ENCODE measurements around the gene SLC35F3.
"Not testable (repeated sequence)": the region's sequence is repeated elsewhere in the genome, so short reads cannot be mapped to it uniquely, and the experiment has no call there.

Gene SLC35F3

DNA sequence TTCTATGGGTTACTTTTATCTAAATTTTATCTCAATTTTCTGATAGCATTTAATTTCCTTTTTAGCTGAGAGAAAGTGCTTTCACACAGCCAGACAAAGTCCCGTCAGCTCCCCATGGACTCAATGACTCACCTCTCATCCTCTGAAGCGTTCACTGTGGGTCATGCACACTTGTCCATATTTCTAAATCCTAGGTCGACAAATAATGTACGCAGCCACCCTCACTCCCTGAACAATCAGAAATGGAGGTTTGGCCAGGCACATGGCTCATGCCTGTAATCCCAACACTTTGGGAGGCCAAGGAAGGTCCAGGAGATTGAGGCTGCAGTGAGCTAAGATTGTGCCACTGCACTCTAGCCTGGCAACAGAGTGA is 426.4 kb downstream of the SLC35F3 start:
- no peak for DNase-seq

DNA sequence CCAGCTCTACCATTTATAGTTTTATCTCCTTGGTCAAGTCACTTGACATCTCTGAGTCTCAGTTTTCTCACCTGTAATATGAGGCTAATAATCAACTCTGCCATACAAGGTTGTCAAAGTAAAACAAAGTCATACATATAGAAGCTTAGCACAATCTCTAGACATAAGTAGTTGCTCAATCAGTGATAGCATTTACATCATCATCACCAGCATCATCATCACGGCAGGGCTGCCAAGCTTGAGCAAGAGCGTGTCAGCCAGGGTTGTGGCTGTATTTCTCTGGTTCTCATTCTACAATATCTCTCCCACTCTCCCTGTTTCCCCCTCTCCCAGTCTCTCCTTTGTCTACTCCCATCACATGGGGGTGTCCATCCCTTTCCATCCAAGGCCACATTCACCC is 427.0 kb downstream of the SLC35F3 start:
- no peak for DNase-seq

DNA sequence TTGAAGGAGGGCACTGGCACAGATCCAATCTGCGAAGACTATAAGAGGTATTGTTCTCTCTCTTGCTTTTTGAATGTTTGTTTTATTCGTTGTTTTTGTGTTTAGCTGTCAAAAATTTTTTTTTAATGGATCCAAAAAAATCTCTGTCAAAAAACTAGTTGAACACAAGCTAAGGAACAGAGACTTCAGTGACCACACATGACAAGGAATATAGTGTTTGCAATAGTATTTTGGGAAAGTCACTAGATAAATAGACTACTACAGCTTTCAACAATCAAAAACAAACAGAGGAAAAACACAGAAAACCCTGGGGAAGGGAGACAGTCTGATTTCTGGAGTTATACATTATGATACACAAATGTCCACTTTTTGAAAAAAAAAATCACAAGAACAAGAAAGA is 431.9 kb downstream of the SLC35F3 start:
- DNase-seq: no peak

DNA sequence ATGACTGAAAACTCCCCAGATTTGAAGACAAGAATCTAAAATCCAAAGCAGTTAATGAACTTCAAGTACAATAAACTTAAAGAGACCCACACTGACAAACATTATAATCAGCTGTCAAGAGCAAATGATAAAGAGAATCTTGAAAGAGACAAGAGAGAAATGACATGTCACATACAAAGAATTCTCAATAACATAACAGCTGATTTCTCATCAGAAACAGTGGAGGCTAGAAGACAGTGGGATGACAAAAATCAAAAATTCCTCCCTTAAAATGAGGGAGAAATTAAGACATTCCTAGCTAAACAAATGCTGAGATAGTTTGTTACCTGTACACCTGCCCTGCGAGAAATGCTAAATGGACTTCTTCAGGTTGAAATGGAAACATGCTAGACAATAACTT is 432.8 kb downstream of the SLC35F3 start:
- no peak for DNase-seq

DNA sequence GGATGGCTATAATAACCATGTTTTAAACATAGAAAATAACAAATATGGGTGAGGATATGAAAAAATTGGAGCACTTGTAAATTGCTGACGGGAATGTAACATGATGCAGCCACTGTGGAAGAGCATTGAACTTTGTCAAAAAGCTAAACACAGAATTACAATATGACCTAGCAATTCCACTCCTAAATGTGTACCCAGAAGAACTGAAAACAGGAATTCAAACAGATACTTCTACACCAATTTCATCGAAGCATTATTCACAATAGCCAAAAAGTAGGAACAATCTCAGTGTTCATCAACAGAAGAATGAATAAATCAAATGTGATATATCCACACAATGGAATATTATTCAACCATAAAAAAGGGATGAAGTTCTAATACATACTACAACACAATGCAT is 436.1 kb downstream of the SLC35F3 start:
- no peak for DNase-seq

DNA sequence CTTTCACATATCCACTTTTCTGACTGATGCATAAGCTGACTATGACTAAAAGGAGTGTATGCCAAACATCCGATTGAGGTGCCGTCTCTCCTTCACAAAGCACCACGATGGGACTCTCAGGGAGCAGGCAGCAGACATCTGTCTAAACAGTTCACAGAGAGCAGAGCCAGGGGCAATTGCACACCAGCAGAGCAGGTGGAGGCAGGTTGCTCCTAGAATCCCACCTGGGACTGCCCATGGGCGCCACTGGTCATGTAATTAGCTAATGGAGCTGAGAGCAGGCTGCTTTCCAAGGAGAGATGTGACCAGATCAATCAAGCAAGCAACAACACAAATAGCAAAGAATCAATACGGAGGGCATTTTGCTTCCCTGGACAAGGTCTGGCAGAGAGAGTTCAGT is 438.3 kb downstream of the SLC35F3 start:
- DNase-seq: no peak

DNA sequence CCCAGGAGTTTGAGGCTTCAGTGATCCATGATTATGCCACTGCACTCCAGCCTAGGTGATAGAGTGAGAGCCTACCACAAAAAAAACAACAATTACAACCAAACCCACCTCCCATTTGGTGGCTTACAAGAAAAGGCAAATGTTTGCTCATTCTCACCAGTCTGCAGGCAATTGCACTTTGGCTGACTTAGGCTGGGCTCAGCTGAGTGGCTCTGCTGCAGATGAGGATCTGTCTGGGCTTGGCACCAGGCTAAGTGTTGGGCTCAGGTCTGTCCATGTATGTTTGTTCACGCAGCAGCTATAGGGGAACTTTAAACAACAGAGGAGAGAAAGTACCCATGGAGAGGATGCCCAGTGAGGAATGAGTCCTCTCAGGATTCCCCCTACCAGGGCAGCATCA is 440.8 kb downstream of the SLC35F3 start:
- DNase-seq: no peak

DNA sequence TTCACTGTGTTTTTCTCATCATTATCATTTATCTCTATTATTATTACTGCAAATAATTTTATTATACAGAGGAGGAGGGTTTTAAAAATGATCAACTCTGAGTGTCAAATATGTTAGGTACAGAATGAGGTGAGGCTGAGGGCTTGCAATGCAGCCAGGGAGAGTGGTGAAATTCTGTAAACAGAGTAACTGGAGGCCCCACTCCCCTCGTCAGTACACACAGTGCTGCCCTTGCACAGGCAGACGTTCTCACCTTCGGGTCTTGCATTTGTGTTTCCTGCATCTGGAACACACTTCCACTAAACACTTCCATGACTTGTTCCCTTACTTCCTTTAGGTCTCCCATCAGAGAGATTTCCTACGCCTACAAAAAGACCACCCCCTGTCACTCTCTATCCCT is 444.5 kb downstream of the SLC35F3 start:
- DNase-seq: no peak

DNA sequence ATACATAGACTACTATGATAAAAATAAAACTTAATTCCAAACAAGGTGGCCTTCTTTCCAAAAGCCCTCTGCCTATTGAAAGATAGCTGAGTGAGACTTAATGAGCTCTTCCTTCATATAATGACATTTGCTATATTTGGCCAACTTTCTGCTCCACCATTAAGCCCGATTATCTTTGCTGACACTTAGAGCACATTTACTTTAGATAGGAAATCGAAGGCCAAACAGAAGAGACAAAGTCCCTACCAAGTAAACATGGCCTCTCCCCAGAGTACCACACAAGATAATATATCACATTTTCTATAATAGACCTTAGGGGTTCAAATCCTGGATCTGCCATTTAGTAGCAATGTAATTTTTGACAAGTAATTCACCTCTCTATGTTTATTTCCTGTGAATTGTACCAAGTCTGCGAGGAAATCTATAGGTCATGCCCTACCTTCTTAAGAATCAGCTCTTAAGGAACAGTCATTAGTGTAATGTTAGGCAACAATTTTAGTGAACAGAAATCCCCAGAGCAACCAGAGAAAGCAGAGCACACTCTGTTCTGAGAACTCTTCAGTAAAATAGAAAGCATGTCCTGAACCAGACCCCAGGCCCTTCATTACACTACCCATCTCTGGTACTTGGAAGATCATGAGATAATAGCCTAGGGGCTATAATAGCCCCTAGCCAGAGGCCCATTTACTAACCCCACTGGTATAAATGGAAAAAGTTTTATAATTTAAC is 451.5 kb downstream of the SLC35F3 start:
- DNase-seq: no peak

DNA sequence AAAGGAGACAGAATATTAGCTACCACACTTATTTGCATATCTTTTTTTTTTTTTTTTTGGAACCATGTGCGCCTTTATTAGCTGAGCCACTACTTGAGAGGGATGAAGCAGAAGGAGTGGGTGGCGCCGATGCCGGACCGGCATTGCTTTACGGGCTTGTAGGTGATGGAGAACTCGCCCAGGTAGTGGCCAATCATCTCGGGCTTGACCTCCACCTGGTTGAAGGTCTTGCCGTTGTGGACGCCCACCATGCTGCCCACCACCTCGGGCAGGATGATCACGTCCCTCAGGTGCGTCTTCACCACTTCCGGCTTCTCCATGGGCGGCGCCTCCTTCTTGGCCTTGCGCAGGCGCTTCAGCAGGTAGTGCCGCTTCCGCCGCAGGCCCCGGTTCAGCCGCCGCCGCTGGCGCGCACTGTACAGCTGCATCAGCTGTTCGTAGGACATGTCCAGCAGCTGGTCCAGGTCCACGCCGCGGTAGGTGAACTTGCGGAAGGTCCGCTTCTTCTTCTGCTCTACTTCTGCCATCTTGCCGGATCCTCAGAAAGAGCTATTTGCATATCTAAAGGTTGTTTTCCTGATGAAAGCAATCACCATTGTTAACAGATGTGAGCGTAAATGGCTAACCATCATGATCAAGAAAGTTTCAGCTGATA is 452.3 kb downstream of the SLC35F3 start:
- DNase-seq: not testable (repeated sequence)

DNA sequence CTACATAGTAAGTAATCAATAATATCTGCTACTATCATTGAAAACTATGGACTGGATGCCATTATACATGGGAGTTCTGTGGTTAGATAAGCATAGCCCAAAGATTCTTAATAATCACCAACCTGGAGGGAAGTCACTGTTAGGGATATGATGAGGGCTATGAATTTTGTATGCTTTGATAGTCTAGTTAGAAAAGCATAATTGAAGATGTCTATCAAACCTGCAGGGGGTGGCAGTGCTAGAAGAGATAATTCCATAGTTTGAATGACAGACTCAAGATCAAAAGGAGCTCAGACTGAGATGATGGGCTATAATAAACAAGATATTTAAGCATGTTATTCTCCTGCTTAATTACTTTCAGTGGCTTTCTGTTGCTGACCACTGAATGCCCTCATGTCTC is 453.4 kb downstream of the SLC35F3 start:
- DNase-seq: no peak

DNA sequence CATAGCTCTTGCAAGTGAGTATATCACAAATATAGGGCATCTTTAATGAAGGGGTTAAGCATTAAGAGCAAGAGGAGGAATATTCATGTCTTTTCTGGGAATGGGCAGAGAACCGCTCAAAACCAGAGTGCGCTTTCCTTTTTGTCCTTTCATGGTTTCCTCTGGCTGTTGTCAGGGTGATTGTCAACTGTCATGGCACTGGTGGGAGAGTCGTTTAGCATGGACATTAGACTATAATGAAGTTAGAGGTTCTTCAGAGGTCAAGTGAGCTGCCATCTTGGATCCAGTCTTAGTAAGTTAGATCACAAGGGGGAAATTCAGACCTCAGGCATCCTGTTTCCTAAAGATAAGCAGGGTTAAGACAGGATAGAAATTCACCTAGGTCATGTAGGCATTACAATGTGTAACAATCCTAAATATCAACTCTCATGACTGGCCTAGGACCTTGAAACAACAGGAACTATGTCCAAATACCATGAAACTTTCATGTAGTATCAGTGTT is 456.7 kb downstream of the SLC35F3 start:
- no peak for DNase-seq

DNA sequence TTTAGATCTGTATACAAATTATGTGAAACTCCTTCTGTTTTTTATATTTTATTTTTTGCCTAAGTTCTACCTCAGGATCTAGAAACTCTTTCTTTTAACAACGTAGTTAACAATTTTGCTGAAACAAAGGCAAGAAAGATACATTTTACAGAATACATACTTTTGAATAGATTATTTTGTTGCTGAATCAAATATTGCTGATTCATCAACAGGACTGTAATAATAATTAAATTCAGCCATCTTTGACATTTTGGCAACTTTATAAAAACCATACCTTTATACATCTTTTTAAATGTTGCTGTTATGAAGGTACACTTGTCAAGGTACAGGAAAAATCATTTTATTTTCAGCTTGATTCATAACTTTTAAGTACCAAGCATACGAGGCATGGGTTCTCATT is 458.1 kb downstream of the SLC35F3 start:
- no peak for DNase-seq

DNA sequence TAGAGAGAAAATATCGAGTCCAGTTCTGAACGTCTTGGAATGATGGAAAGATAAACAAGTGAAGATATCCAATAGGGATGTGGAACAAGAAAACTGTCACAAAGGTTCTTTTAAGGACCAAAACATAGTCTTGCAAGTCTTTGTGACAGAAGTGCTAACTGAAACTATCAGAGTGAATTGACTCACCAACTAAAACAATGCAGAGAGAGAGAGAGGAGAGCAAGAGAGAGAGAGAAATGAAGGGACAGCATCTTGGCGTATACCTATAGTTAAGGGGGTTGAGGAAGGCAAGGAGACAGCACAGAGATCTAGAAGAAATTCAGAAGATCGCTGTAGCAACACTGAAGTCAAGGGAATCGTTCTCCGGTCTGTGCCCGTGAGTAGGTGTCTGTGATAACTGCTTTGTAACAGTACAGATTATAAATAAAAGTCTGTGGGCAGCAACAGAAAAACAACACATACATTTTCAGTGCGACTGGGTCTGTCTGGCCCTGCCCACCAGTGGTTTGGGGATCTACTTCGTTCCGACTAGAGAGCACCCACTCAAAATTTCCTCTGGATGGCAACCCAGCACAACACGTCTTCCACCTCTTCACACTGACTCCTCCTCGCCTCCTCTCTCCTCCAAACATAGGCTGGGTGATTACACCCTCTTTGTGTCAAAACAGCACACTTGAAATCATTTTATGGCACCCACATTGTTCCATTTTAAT is 464.0 kb downstream of the SLC35F3 start:
- no peak for DNase-seq

DNA sequence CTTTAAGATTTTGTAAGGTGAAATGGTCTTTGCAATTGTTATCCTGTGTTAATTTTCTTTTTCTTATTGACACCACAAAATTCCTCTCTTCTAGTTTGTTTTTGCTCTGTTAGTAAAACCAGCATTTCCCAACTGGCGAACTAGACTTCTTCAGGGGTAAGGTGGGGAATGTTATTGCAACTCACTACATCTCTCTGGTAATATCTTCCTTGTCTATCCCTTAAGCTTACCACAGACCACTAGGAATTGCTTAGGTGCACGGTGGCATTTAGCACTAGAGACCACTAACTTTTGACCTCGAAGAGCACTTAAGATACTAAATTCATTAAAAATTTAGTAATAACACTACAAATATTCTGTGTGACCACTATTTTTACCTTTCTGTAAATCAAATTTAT is 464.6 kb downstream of the SLC35F3 start:
- no peak for DNase-seq

DNA sequence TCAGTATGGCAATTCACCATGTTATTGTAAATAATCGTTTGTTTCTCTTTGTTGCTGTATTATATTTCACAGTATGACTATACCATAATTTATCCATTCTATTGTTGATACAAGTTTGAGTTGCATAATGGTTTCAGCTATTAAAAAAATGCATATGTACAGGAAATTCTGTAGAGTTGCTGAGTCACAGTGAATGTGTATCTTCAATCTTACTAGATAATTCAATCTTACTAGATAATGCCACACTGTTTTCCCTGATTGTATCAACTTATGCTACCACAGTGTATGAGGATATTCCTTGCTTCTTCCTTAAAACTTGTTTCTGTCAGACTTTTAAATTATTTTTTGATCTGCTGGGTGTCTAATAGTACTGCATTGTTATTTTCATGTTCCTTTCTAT is 465.3 kb downstream of the SLC35F3 start:
- no peak for DNase-seq

DNA sequence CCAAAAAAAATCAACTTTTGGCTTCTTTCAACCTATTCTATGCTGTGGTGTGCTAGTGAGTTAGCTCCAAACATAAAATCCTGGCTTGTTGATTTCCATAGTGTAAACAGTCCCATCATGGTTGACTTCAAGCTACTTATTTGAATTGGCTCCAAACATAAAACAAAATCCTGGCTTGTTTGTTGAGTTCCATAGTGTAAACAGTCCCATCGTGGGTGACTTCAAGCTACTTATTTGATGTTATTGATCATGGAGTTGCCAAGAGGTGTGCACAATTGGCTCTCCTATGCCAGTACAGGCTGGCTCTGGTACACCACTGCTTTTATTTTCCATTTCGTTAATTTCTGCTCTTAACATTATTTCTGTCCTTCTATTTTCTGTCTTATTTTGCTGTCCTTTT is 466.9 kb downstream of the SLC35F3 start:
- no peak for DNase-seq

DNA sequence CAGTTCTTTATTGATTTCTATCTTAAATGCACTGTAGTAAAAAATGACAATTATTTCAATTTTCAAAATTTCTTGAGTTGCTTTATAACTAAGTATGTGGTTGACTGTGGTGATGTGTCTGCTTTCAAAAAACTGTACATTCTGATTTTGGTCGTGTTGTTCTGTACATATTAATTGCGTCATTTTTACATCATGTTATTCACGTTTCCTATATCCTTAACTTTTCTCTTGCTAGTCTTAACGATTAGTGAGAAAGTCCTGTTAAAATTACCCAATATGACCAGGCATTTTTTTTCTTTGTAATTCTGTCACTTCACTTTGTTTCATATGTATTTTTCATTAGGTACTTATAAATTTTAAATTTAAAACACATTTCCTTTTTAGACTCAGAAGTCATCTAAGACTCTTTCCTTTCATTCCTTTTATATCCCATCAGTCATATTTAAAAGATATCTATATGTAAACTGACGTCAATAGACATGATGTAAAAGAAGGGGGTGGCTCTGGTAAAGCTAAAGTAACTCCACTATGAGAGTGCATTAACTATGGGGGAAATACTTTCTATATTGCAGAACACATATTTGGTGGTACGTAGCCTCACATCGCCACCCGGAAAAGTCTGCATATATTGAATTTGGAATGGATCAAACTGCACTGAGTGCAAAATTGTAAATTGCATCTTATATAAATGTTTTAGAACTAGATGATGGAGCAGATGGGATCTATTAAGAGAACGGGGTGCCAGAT is 467.7 kb downstream of the SLC35F3 start:
- DNase-seq: no peak

DNA sequence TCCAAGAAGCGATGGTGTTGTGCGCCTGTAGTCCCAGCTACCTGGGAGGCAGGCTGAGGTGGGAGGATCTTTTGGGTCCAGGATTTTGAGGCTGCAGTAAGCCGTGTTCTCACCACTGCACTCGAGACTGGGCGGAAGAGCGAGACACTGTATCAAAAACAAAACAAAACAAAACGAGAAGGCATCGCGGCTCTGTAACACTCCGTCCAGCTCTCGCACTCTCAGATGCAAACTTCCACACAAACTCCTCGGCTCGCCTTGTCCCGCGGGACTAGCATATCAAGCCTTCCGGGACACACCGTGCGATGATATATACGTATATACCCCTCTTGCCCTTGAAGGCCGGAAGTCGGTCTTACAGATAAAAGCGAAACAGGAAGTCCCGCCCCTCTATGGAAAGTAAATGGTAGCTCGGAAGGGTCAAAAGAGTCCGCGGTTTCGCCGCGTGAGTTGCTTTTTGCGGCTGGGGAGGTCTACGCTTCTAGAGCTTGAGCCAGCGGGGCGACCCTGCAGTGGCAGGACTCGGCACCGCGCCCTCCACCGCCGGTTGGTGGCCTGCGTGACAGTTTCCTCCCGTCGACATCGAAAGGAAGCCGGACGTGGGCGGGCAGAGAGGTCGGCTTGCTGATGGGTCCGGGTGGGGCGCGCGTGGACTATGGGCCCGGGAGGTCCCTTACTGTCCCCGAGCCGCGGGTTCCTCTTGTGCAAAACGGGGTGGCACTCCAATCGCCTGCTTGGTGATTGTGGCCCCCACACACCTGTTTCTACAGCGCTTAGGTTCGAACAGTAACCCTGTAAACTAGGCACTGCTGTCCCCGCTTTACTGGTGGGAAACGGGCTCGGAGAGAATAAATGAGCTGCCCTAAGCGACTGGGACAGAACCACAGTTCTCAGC is 468.8 kb downstream of the SLC35F3 start, which contains the start of gene COA6:
Gene COA6, plus strand, starts transcription at position 393 of the 895 bp plus-strand sequence. Its CDS starts 11 bp downstream, at position 404.
- DNase-seq: peak; percentile 94

DNA sequence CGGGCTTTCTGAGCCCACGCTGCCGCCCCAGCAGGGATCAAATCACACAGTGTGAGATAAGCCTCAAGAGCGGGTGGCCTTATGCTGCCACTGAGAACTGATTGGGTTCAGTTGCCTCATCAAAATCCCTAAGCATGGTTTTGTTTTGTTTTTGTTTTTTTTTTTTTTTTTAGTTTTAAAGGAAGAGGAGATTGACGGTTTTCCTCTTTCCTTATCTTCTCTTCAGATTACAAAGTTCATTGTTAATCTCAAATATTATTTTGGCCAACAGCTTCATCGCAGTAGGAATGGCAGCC is 469.4 kb downstream of the SLC35F3 start:
- DNase-seq: no peak

All from NCI-H1436 treated with DMSO at 0.1 percent for 48 hours (cell line).